H7 (cell line): ENCODE measurements around the gene CDRT4. TPM values are rescaled to one million over a fixed set of nuclear protein-coding genes. Genes with fewer than 3 reads are reported as not detected.

Source experiments
- DNase-seq: peaks from one replicate; pipeline ENCODE4 v3.0.0; 2012
- H3K27me3 ChIP-seq: 2 replicates; pipeline ENCODE4 v1.6.0; 2011; ENCODE audit warnings: mild to moderate bottlenecking, low read length; ENCODE audit not compliant: control insufficient read depth, insufficient read depth
- H3K36me3 ChIP-seq: replicated peaks from 2 replicates; pipeline ENCODE4 v1.5.1; 2011; ENCODE audit warnings: low read length; ENCODE audit not compliant: control insufficient read depth, insufficient read depth
- H3K4me3 ChIP-seq: 2 replicates; pipeline ENCODE4 v1.5.1; 2011; ENCODE audit warnings: low read depth, mild to moderate bottlenecking, control low read depth, low read length, moderate library complexity; ENCODE audit not compliant: insufficient read depth
- total RNA-seq: library from RNA; depleted of rRNA; stranded (reverse); fragments of >200 nt; shearing (Covaris generic); gene quantifications from 2 replicates; pipeline ENCODE4 v1.2.3, GENCODE V29; 2014; rRNA removed

Gene CDRT4
- total RNA-seq, 1 experiment from 2014 or later = 3.9 TPM

DNA sequence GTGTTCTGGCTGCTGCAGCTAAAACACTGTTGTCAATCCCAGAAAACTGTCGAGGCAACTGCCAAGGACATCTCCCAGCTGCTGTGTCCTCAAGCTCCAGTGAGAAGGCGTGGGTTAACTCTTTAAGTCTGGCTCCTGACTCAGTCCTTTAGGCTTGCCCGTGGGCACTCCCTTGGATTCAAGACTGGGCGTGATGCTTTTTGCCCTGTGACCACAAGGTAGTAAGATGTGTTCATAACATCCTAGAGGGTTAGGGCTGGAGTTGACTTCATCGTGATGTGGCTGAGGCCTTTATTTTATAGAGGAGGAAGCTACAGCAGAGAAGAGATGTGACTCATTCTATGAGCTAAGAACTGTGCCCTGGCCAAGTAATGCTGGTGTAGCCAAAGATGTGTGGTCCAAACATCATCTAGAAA is 75.1 kb downstream of the CDRT4 start:
- no peak for DNase-seq
- H3K4me3 ChIP-seq = no peak overlapping the region
- H3K27me3 ChIP-seq = no peaks in the 10 kb centered on the region
- H3K36me3 ChIP-seq = no peaks in the 10 kb centered on the region

GRCh38 chr17:15388356-15389041 is 78.9 kb downstream of the CDRT4 start:
- Histone ChIP-seq H3K4me3 (no peak overlapping the region), H3K27me3 (no peaks in the 10 kb centered on the region), H3K36me3 (no peaks in the 10 kb centered on the region)
- no peak for DNase-seq

GRCh38 chr17:15386083-15386482 is 81.3 kb downstream of the CDRT4 start:
- H3K27me3 ChIP-seq = no peaks in the 10 kb centered on the region
- no peak overlapping the region for H3K4me3 ChIP-seq
- H3K36me3 ChIP-seq = no peaks in the 10 kb centered on the region
- no peak for DNase-seq

Other genes starting within 250 kb of the CDRT4 start
- gene PMP22, start 202.3 kb downstream of the CDRT4 start, total RNA-seq = 5.5 and 8.4 TPM in 2 replicates
- 0.21 and 0.37 TPM in 2 replicates for gene TEKT3, start 126.0 kb downstream of the CDRT4 start, total RNA-seq
- 7.1 and 15.1 TPM in 2 replicates for gene TVP23C, start 95.9 kb upstream of the CDRT4 start, total RNA-seq
- not detected in 2 replicates for gene FBXW10B, start 152.1 kb upstream of the CDRT4 start, total RNA-seq
- 17.1 and 21.9 TPM in 2 replicates for gene TRIM16, start 216.7 kb upstream of the CDRT4 start, total RNA-seq
- 49.9 and 58.9 TPM in 2 replicates for gene ZNF286A, start 232.1 kb upstream of the CDRT4 start, total RNA-seq